ENCODE results near the gene ZNF445.

Gene ZNF445

GRCh38 chr3:44470430-44470829 is 7.0 kb downstream of the ZNF445 start:
- TF ChIP-seq CTCF (IDR thresholded peaks at IDR 0.05): no peak

DNA sequence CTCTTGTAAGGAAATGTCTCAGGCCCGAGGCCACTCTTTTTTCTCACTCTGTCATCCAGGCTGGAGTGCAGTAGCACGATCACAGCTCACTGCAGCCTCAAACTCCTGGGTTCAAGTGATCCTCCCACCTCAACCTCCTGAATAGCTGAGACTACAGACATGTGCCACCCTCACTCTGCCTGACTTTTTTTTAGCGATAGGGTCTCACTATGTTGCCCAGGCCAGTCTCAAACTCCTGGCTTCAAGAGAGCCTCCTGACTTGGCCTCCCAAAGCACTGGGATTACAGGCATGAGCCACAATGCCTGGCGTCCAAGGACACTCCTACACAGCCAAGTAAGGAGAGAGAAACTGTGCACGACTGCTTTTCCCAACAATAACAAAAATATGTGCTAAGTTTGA is 7.6 kb downstream of the ZNF445 start:
- TF ChIP-seq CTCF (IDR thresholded peaks at IDR 0.05): no peak

- TF ChIP-seq CTCF (IDR thresholded peaks at IDR 0.05): no peak
Observed at GRCh38 chr3:44468572-44469520, 8.6 kb downstream of the ZNF445 start.

DNA sequence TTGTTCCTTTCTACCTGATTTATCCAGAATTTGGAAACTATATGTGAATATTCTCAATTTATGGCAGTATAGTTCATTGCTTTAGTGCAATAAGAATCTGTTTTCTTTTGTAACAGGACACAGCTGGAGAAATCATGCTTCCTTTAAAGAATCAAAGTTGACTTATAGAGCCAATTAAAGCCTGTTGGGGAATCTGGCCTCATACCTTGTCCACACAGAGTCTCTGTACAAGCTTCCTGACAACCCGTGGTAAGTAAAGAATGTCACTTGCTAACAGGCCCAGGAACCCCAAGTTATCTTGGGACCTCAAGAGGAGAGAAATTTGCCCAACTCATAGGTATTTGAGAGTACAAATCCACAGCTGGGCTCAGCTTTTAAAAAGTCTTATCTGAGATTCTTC is 10.2 kb downstream of the ZNF445 start:
- no peak for TF ChIP-seq CTCF (IDR thresholded peaks at IDR 0.05)

GRCh38 chr3:44464509-44464908 is 13.0 kb downstream of the ZNF445 start:
- TF ChIP-seq CTCF (IDR thresholded peaks at IDR 0.05): no peak

GRCh38 chr3:44455318-44455717 is 22.2 kb downstream of the ZNF445 start:
- TF ChIP-seq CTCF (IDR thresholded peaks at IDR 0.05): no peak

DNA sequence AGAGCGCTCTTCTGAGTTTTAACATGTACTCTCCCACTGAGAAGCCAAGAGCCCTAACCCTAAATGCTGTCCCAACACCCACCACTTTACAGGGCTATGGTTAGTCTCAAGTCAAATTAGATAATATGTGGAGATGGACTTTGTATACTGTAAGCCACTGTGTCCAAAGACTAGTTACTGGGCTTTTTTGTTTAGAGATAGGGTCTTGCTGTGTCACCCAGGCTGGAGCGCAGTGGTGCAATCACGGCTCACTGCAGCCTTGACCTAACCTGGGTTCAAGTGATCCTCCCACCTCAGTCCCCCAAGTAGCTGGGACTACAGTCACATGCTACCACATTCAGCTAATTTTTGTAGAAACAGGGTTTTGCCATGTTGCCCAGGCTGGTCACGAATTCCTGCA is 23.2 kb downstream of the ZNF445 start:
- TF ChIP-seq CTCF (IDR thresholded peaks at IDR 0.05): no peak
